ENCODE data around the gene APOM.

GRCh38 chr6:31706599-31706998, 50.9 kb downstream of the APOM start, which contains the start of gene LY6G6F:
- no peak for TF ChIP-seq CTCF (conservative IDR thresholded peaks at IDR 0.05 in 1 of 2, IDR thresholded peaks at IDR 0.05 in 1 of 2; ENCODE audit: extremely low read depth in 1 of 2, insufficient read depth in 1 of 2, low read depth in 1 of 2, low read length in 2 of 2)
- TF ChIP-seq EZH2 (IDR thresholded peaks at IDR 0.05; ENCODE audit: borderline replicate concordance, low read length): no peak

All from mammary epithelial cell (primary cell).